Spleen (tissue), 11 donors: ENCODE data around the gene SEPTIN12. TPM values are rescaled to one million over a fixed set of nuclear protein-coding genes. Genes with fewer than 3 reads are reported as not detected.

Experiments used
- DNase-seq: peaks from one replicate; pipeline ENCODE4 v3.0.0-alpha.2; 2020
- H3K27ac ChIP-seq, 8 donors: fragments of 200-600 bp; sonication (generic) in 7 of 8; 1 replicate in 4 of 8; 2 replicates in 4 of 8; pipeline versions ENCODE4 v1.5.0 to v1.8.0; 2016 to 2021; ENCODE audit warnings: inconsistent platforms in 4 of 8, mild to moderate bottlenecking in 4 of 8, moderate library complexity in 1 of 8
- H3K27me3 ChIP-seq, 7 donors: fragments of 200-600 bp; sonication (generic) in 6 of 7; replicated peaks in 1 of 7; 1 replicate in 4 of 7; 2 replicates in 3 of 7; pipeline versions ENCODE4 v1.5.0 to v1.8.0; 2016 to 2021; ENCODE audit warnings: inconsistent platforms in 3 of 7, mild to moderate bottlenecking in 1 of 7
- H3K36me3 ChIP-seq, 6 donors: fragments of 200-600 bp; sonication (generic) in 5 of 6; 1 replicate in 4 of 6; 2 replicates in 2 of 6; pipeline versions ENCODE4 v1.5.0 to v1.8.0; 2016 to 2021; ENCODE audit warnings: inconsistent platforms in 2 of 6
- H3K4me1 ChIP-seq, 6 donors: fragments of 200-600 bp; sonication (generic) in 5 of 6; 1 replicate in 3 of 6; 2 replicates in 3 of 6; pipeline versions ENCODE4 v1.5.0 to v1.8.0; 2016 to 2021; ENCODE audit warnings: inconsistent platforms in 3 of 6
- H3K4me3 ChIP-seq, 8 donors: fragments of 200-600 bp; sonication (generic) in 7 of 8; 1 replicate in 4 of 8; 2 replicates in 4 of 8; pipeline versions ENCODE4 v1.5.0 to v1.8.0; 2016 to 2021; ENCODE audit warnings: inconsistent platforms in 4 of 8, mild to moderate bottlenecking in 4 of 8, moderate library complexity in 2 of 8
- H3K9me3 ChIP-seq, 8 donors: fragments of 200-600 bp; sonication (generic) in 7 of 8; 1 replicate in 4 of 8; 2 replicates in 4 of 8; pipeline versions ENCODE4 v1.5.0 to v1.8.0; 2016 to 2021; ENCODE audit warnings: inconsistent platforms in 4 of 8
- CTCF ChIP-seq, 11 experiments: fragments of 200-600 bp in 7 of 11; fragments of 450-650 bp in 4 of 11; sonication (generic) in 4 of 11; IDR thresholded peaks in 8 of 11; conservative IDR thresholded peaks in 3 of 11; 1 replicate in 7 of 11; 2 replicates in 4 of 11; pipeline versions ENCODE4 v1.4.0 to v1.8.0; 2016 to 2021; ENCODE audit warnings: antibody characterized with exemption in 11 of 11, inconsistent platforms in 4 of 11, mild to moderate bottlenecking in 1 of 11
- POLR2A ChIP-seq, 3 donors: fragments of 450-650 bp; IDR thresholded peaks; one replicate each; pipeline ENCODE4 v1.5.1; 2017; ENCODE audit warnings: antibody characterized with exemption in 3 of 3, mild to moderate bottlenecking in 1 of 3
- POLR2AphosphoS5 ChIP-seq, 3 donors: sonication (generic); formaldehyde crosslinking; IDR thresholded peaks; one replicate each; pipeline ENCODE4 v1.5.1; 2017; ENCODE audit warnings: antibody characterized with exemption in 3 of 3
- WGBS, 5 donors: extraction: QIAGEN DNeasy Blood & Tissue Kit in 3 of 5; methylation state at CpG; one replicate each; pipeline versions ENCODE4 v1.1.5 to v1.1.7; 2013 to 2018; 5-methylcytosine and 5-hydroxymethylcytosine counted together
- intact Hi-C: fragments of 100-400 bp; cut with DNase I; formaldehyde crosslinking; loops from one replicate; pipeline ENCODE4 v1.15.0; 2023; ENCODE audit warnings: low total_unique reads
- polyA plus RNA-seq, 3 donors: library from polyadenylated mRNA; stranded (reverse); fragments of 200-250 nt; gene quantifications; one replicate each; pipeline ENCODE4 v1.2.1, GENCODE V29; 2013
- total RNA-seq, 7 donors: library from RNA; depleted of rRNA in 3 of 7; stranded (reverse); fragments of >200 nt in 3 of 7; fragmentation: NEBNext Ultra II Directional in 4 of 7; extraction: Animal tissue kit (Norgen Biotek cat#: 25700) in 4 of 7; gene quantifications; one replicate each; pipeline versions ENCODE4 v1.1.0 to v1.2.1, GENCODE V29; 2016 to 2021
- donor health status: healthy with polysubstance abuse.
- donor health status: DM: no; HTN: no; CAD: no; lungs with moderate emphysema.
- donor health status: DM: no; HTN: no; CAD: no.
- donor health status: Bipolar disorder and iron deficiency.
- donor health status: healthy.
- donor health status: DM: no; HTN: no; CAD: no.
- donor health status: DM: yes; HTN: yes; CAD: no.

Gene SEPTIN12
- total and polyA plus RNA-seq, 10 donors: 0.37 TPM; not detected in 9

GRCh38 chr16:4748682-4749411, 39.3 kb downstream of the SEPTIN12 start:
- Histone ChIP-seq H3K36me3 (peaks cover 4 to 56% (median 44%) of the 10 kb centered on the region in 6 donors), H3K9me3 (no peaks in the 10 kb centered on the region), H3K27ac (peak overlapping the region in 3 of 8 donors; percentile 2 to 65 (median 33)), H3K27me3 (no peaks in the 10 kb centered on the region), H3K4me1 (peaks cover 0 to 34% (median 10%) of the 10 kb centered on the region in 6 donors), H3K4me3 (no peak overlapping the region)
- intact Hi-C loops: no loop called here
- no peak for DNase-seq
- peak in 2 of 3 donors; percentile 13 to 34 for TF ChIP-seq POLR2AphosphoS5 (IDR thresholded peaks at IDR 0.05)
- no peak for TF ChIP-seq CTCF (IDR thresholded peaks at IDR 0.05 in 8 of 11, conservative IDR thresholded peaks at IDR 0.05 in 3 of 11)
- no peak for TF ChIP-seq POLR2A (IDR thresholded peaks at IDR 0.05)
- WGBS, 5 donors: 88 to 92% (median 90%) methylated on average over 8 to 16 of the region's 16 CpGs

- Histone ChIP-seq H3K27ac (peak overlapping the region in 5 of 8 donors; percentile 2 to 65 (median 33)), H3K4me3 (no peak overlapping the region), H3K36me3 (peaks cover 4 to 49% (median 37%) of the 10 kb centered on the region in 6 donors), H3K9me3 (no peaks in the 10 kb centered on the region), H3K4me1 (peaks cover 0 to 42% (median 16%) of the 10 kb centered on the region in 6 donors), H3K27me3 (no peaks in the 10 kb centered on the region)
- intact Hi-C loops: no loop called here
- DNase-seq: no peak
- WGBS, 5 donors: 53 to 73% (median 69%) methylated on average over 13 to 14 of the region's 14 CpGs
- no peak for TF ChIP-seq CTCF (IDR thresholded peaks at IDR 0.05 in 8 of 11, conservative IDR thresholded peaks at IDR 0.05 in 3 of 11)
These were observed 40.1 kb downstream of the SEPTIN12 start for GRCh38 chr16:4747906-4748681.

GRCh38 chr16:4746991-4747574, 41.1 kb downstream of the SEPTIN12 start:
- no peak for DNase-seq
- H3K27me3 ChIP-seq: no peaks in the 10 kb centered on the region
- no peak overlapping the region for H3K4me3 ChIP-seq
- WGBS, 5 donors: 36 to 62% (median 47%) methylated on average over 15 of the region's 15 CpGs
- intact Hi-C loops: no loop called here
- H3K36me3 ChIP-seq: peaks cover 0 to 39% (median 26%) of the 10 kb centered on the region in 6 donors
- H3K9me3 ChIP-seq: no peaks in the 10 kb centered on the region
- peak in 1 of 3 donors; percentile 69 for TF ChIP-seq POLR2AphosphoS5 (IDR thresholded peaks at IDR 0.05)
- TF ChIP-seq CTCF (IDR thresholded peaks at IDR 0.05 in 8 of 11, conservative IDR thresholded peaks at IDR 0.05 in 3 of 11): no peak
- no peak for TF ChIP-seq POLR2A (IDR thresholded peaks at IDR 0.05)
- H3K27ac ChIP-seq: peak overlapping the region in 4 of 8 donors; percentile 23 to 65 (median 46)
- H3K4me1 ChIP-seq: peaks cover 0 to 51% (median 21%) of the 10 kb centered on the region in 6 donors
